ENCODE data around the gene NPY. TPM values are rescaled to one million over a fixed set of nuclear protein-coding genes. Genes with fewer than 3 reads are reported as not detected.

The NPY gene
- total and polyA plus RNA-seq, 10 of the 15 experiments (the other 5 are each of a cell fraction or from before 2014, with no cell fraction given), result not detected

DNA sequence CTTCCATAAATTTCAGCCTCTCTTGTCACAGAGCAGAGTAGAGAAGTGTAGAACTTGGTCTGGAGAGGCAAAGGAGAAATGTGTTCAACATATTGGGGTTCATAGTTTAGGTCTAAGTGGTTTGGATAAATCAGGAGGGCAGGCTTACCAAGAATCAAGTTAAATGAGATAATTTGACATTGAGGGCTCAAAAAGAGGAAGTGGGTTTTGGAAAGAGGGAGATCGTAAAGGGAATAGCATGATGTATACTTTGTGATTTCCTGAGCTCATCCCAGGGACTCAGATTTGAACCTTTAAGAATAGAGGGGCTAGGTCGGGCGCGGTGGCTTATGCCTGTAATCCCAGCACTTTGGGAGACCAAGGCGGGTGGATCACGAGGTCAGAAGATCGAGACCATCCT lies 34.7 kb upstream of the NPY start:
- H3K36me3 ChIP-seq (ENCODE audit: control insufficient read depth in 2 of 2, insufficient read depth in 2 of 2, low read length in 1 of 2), result no peaks in the 10 kb centered on the region
- FAIRE-seq (no peak), ATAC-seq (no peak), DNase-seq (ENCODE audit: low read depth, low spot score) (no peak)
- H4K20me1 ChIP-seq (ENCODE audit: control insufficient read depth, insufficient read depth), result no peaks in the 10 kb centered on the region
- H2AFZ ChIP-seq (ENCODE audit: control insufficient read depth, low read depth, low read length), result no peak overlapping the region
- RAD21 ChIA-PET (ENCODE audit: unreplicated experiment), result no interaction called here
- CTCF ChIA-PET, result interaction anchor here (1.1 kb wide), 1 partner anchor 115 kb away, joined by 4 read pairs; no protein-coding TSS in a partner anchor
- intact Hi-C loops (cut with micrococcal nuclease; ENCODE audit: unreplicated experiment), result no loop called here
- no TSS peak for BruUV-seq (replicated peaks)
- no peaks in the 10 kb centered on the region for H3K27me3 ChIP-seq (replicated peaks in 1 of 2; ENCODE audit: control insufficient read depth in 2 of 2, insufficient read depth in 2 of 2, low read length in 1 of 2)
- in situ Hi-C loops (cut with MboI), result no loop called here
- SMC1A ChIA-PET (ENCODE audit: uncharacterized antibody, unreplicated experiment), result interaction anchor here (1.1 kb wide), 1 partner anchor 8 kb away, joined by 3 read pairs; no protein-coding TSS in a partner anchor
- H3K9me3 ChIP-seq (replicated peaks; ENCODE audit: control insufficient read depth, insufficient read depth, low read length), result no peaks in the 10 kb centered on the region; the same call in 2 of the 3 replicates
- POLR2A ChIA-PET, result no interaction called here
- WGBS (ENCODE audit: insufficient coverage, insufficient replicate concordance, low lambda C conversion rate, missing lambda C conversion rate), result 73% methylated on average over 7 of the region's 7 CpGs
- TF ChIP-seq TCF3 (IDR thresholded peaks at IDR 0.05; ENCODE audit: borderline replicate concordance, insufficient read depth, low read depth, low read length) (no peak), NRF1 (conservative IDR thresholded peaks at IDR 0.05; ENCODE audit: low read depth, low read length) (no peak), ZZZ3 (IDR thresholded peaks at IDR 0.05; ENCODE audit: control insufficient read depth, insufficient read length, low read depth) (no peak), ZNF384 (IDR thresholded peaks at IDR 0.05; ENCODE audit: borderline replicate concordance, low read depth, low read length) (no peak), SPI1 (IDR thresholded peaks at IDR 0.05; ENCODE audit: borderline replicate concordance, insufficient read depth, low read depth, low read length) (0 out of 2 replicates have a peak, but pooled peaks have one; percentile 19)
- H3K27ac ChIP-seq (ENCODE audit: control insufficient read depth, insufficient read depth), result no peak overlapping the region
- no peak overlapping the region for H3K4me3 ChIP-seq
- H3K4me1 ChIP-seq (ENCODE audit: control insufficient read depth, insufficient read depth, low read length), result peaks cover 4% of the 10 kb centered on the region; the same call in 1 of the 2 replicates
- H3K4me2 ChIP-seq (ENCODE audit: control insufficient read depth, insufficient read depth), result no peak overlapping the region
- H3K9ac ChIP-seq (ENCODE audit: control insufficient read depth, insufficient read depth, low read length), result no peak overlapping the region
- H3K79me2 ChIP-seq (ENCODE audit: control insufficient read depth, insufficient read depth, low read length), result no peaks in the 10 kb centered on the region

DNA sequence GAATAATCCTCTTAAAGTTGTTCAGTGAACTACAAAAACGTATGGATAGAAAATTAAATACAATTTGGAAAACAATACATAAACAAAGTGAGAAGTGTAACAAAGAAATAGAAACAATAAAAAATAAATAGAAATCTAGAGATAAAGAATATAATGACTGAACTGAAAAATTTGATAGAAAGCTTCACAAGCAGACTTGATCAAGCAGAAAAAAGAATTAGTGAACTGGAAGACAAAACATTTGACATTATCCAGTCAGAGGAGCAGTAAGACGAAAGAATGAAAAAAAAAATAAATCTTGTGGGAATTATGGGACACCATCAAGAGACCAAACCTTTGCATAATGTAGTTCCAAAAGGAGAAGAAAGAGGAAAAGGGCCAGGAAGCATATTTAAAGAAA lies 32.4 kb upstream of the NPY start:
- intact Hi-C loops (cut with micrococcal nuclease; ENCODE audit: unreplicated experiment), result no loop called here
- no peak overlapping the region for H3K4me2 ChIP-seq (ENCODE audit: control insufficient read depth, insufficient read depth)
- no peaks in the 10 kb centered on the region for H3K79me2 ChIP-seq (ENCODE audit: control insufficient read depth, insufficient read depth, low read length)
- peaks cover 3% of the 10 kb centered on the region for H3K4me1 ChIP-seq (ENCODE audit: control insufficient read depth, insufficient read depth, low read length)
- no peaks in the 10 kb centered on the region; the same call in 2 of the 3 replicates for H3K9me3 ChIP-seq (replicated peaks; ENCODE audit: control insufficient read depth, insufficient read depth, low read length)
- FAIRE-seq, result no peak
- in situ Hi-C loops (cut with MboI), result no loop called here
- POLR2A ChIA-PET, result no interaction called here
- H3K27me3 ChIP-seq (replicated peaks in 1 of 2; ENCODE audit: control insufficient read depth in 2 of 2, insufficient read depth in 2 of 2, low read length in 1 of 2), result no peaks in the 10 kb centered on the region
- no peak overlapping the region for H3K27ac ChIP-seq (ENCODE audit: control insufficient read depth, insufficient read depth)
- no TSS peak for BruUV-seq (replicated peaks)
- H3K4me3 ChIP-seq, result no peak overlapping the region
- H3K9ac ChIP-seq (ENCODE audit: control insufficient read depth, insufficient read depth, low read length), result no peak overlapping the region
- WGBS (ENCODE audit: insufficient coverage, insufficient replicate concordance, low lambda C conversion rate, missing lambda C conversion rate), result 0% methylated on average over 2 of the region's 2 CpGs
- no peaks in the 10 kb centered on the region for H4K20me1 ChIP-seq (ENCODE audit: control insufficient read depth, insufficient read depth)
- H3K36me3 ChIP-seq (ENCODE audit: control insufficient read depth in 2 of 2, insufficient read depth in 2 of 2, low read length in 1 of 2), result no peaks in the 10 kb centered on the region
- CTCF ChIA-PET, result no interaction called here
- DNase-seq (ENCODE audit: low read depth, low spot score), result no peak
- SMC1A ChIA-PET (ENCODE audit: uncharacterized antibody, unreplicated experiment), result no interaction called here
- RAD21 ChIA-PET (ENCODE audit: unreplicated experiment), result no interaction called here
- H2AFZ ChIP-seq (ENCODE audit: control insufficient read depth, low read depth, low read length), result no peak overlapping the region
- no peak for ATAC-seq
- no peak for TF ChIP-seq ZSCAN29 (IDR thresholded peaks at IDR 0.05)
- TF ChIP-seq CREM (IDR thresholded peaks at IDR 0.05; ENCODE audit: low read depth), result no peak
- no peak for TF ChIP-seq SMC3 (IDR thresholded peaks at IDR 0.05; ENCODE audit: borderline replicate concordance, low read length)
- TF ChIP-seq, protein P1, sequence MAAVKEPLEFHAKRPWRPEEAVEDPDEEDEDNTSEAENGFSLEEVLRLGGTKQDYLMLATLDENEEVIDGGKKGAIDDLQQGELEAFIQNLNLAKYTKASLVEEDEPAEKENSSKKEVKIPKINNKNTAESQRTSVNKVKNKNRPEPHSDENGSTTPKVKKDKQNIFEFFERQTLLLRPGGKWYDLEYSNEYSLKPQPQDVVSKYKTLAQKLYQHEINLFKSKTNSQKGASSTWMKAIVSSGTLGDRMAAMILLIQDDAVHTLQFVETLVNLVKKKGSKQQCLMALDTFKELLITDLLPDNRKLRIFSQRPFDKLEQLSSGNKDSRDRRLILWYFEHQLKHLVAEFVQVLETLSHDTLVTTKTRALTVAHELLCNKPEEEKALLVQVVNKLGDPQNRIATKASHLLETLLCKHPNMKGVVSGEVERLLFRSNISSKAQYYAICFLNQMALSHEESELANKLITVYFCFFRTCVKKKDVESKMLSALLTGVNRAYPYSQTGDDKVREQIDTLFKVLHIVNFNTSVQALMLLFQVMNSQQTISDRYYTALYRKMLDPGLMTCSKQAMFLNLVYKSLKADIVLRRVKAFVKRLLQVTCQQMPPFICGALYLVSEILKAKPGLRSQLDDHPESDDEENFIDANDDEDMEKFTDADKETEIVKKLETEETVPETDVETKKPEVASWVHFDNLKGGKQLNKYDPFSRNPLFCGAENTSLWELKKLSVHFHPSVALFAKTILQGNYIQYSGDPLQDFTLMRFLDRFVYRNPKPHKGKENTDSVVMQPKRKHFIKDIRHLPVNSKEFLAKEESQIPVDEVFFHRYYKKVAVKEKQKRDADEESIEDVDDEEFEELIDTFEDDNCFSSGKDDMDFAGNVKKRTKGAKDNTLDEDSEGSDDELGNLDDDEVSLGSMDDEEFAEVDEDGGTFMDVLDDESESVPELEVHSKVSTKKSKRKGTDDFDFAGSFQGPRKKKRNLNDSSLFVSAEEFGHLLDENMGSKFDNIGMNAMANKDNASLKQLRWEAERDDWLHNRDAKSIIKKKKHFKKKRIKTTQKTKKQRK (IDR thresholded peaks at IDR 0.05; ENCODE audit: low read depth, low read length), result no peak
- TF ChIP-seq, protein P2, sequence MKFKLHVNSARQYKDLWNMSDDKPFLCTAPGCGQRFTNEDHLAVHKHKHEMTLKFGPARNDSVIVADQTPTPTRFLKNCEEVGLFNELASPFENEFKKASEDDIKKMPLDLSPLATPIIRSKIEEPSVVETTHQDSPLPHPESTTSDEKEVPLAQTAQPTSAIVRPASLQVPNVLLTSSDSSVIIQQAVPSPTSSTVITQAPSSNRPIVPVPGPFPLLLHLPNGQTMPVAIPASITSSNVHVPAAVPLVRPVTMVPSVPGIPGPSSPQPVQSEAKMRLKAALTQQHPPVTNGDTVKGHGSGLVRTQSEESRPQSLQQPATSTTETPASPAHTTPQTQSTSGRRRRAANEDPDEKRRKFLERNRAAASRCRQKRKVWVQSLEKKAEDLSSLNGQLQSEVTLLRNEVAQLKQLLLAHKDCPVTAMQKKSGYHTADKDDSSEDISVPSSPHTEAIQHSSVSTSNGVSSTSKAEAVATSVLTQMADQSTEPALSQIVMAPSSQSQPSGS (IDR thresholded peaks at IDR 0.05; ENCODE audit: low read length), result no peak
- TF ChIP-seq, protein P3, sequence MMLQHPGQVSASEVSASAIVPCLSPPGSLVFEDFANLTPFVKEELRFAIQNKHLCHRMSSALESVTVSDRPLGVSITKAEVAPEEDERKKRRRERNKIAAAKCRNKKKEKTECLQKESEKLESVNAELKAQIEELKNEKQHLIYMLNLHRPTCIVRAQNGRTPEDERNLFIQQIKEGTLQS (IDR thresholded peaks at IDR 0.05; ENCODE audit: borderline replicate concordance, extremely low read depth, low read depth, low read length), result no peak
- no peak for TF ChIP-seq CBFB (IDR thresholded peaks at IDR 0.05; ENCODE audit: low read depth)

Measured in GM12878 (cell line).